Measurements from ENCODE around the gene HPCAL4. TPM values are rescaled to one million over a fixed set of nuclear protein-coding genes. Genes with fewer than 3 reads are reported as not detected.

HPCAL4 gene
- polyA plus RNA-seq, 3 donors from 2014 or later, result 0.04 to 0.13 TPM; not detected in 1

- H3K27ac Mint-ChIP-seq, result no peak overlapping the region
- H3K27me3 Mint-ChIP-seq (ENCODE audit: low read depth in 3 of 3), result peaks cover 5 to 9% (median 8%) of the 10 kb centered on the region in 3 donors
- H3K4me3 Mint-ChIP-seq, result no peak overlapping the region
- H3K9me3 Mint-ChIP-seq, result peaks cover 0 to 1% (median 0%) of the 10 kb centered on the region in 6 donors
- H3K4me1 Mint-ChIP-seq, result peaks cover 5% of the 10 kb centered on the region in 2 donors
- DNase-seq, result no peak
- H3K36me3 Mint-ChIP-seq, result peaks cover 0 to 3% (median 0%) of the 10 kb centered on the region in 3 donors
Observed at GRCh38 chr1:39680751-39681150, 10.5 kb downstream of the HPCAL4 start.

- H3K4me3 Mint-ChIP-seq, result no peak overlapping the region
- H3K27ac Mint-ChIP-seq, result no peak overlapping the region
- peaks cover 5 to 8% (median 7%) of the 10 kb centered on the region in 3 donors for H3K27me3 Mint-ChIP-seq (ENCODE audit: low read depth in 3 of 3)
- H3K4me1 Mint-ChIP-seq, result peaks cover 3% of the 10 kb centered on the region in 2 donors
- H3K9me3 Mint-ChIP-seq, result peaks cover 0 to 1% (median 0%) of the 10 kb centered on the region in 6 donors
- no peak for DNase-seq
- peaks cover 0 to 3% (median 0%) of the 10 kb centered on the region in 3 donors for H3K36me3 Mint-ChIP-seq
Observed at GRCh38 chr1:39679821-39680220, 11.4 kb downstream of the HPCAL4 start.

- Mint-ChIP-seq H3K27ac (no peak overlapping the region), H3K36me3 (peaks cover 0 to 3% (median 0%) of the 10 kb centered on the region in 3 donors), H3K4me3 (no peak overlapping the region), H3K9me3 (peaks cover 0 to 1% (median 0%) of the 10 kb centered on the region in 6 donors), H3K27me3 (ENCODE audit: low read depth in 3 of 3) (peaks cover 7% of the 10 kb centered on the region in 3 donors), H3K4me1 (peaks cover 0 to 1% of the 10 kb centered on the region in 2 donors)
- DNase-seq, result no peak
Observed at GRCh38 chr1:39678889-39679288, 12.3 kb downstream of the HPCAL4 start.

- Mint-ChIP-seq H3K27me3 (ENCODE audit: low read depth in 3 of 3) (peaks cover 4 to 15% (median 7%) of the 10 kb centered on the region in 3 donors), H3K4me1 (no peaks in the 10 kb centered on the region)
Observed at GRCh38 chr1:39677645-39678044, 13.6 kb downstream of the HPCAL4 start.

GRCh38 chr1:39676948-39677548, 14.2 kb downstream of the HPCAL4 start:
- H3K9me3 Mint-ChIP-seq, result no peaks in the 10 kb centered on the region
- no peak for DNase-seq
- H3K36me3 Mint-ChIP-seq, result peaks cover 0 to 3% (median 0%) of the 10 kb centered on the region in 3 donors
- H3K27me3 Mint-ChIP-seq (ENCODE audit: low read depth in 3 of 3), result peaks cover 2 to 16% (median 5%) of the 10 kb centered on the region in 3 donors
- no peak overlapping the region for H3K4me3 Mint-ChIP-seq
- no peak overlapping the region for H3K27ac Mint-ChIP-seq
- peaks cover 0 to 2% of the 10 kb centered on the region in 2 donors for H3K4me1 Mint-ChIP-seq

More at GRCh38 chr1:39677645-39678044, 13.6 kb downstream of the HPCAL4 start:
- H3K9me3 Mint-ChIP-seq, result no peaks in the 10 kb centered on the region
- no peak overlapping the region for H3K27ac Mint-ChIP-seq
- no peak overlapping the region for H3K4me3 Mint-ChIP-seq
- no peak for DNase-seq
- peaks cover 0 to 3% (median 0%) of the 10 kb centered on the region in 3 donors for H3K36me3 Mint-ChIP-seq

GRCh38 chr1:39675220-39675619, 16.0 kb downstream of the HPCAL4 start:
- H3K27me3 Mint-ChIP-seq (ENCODE audit: low read depth in 3 of 3), result peaks cover 7 to 20% (median 8%) of the 10 kb centered on the region in 3 donors
- no peaks in the 10 kb centered on the region for H3K9me3 Mint-ChIP-seq
- no peak overlapping the region for H3K4me3 Mint-ChIP-seq
- H3K4me1 Mint-ChIP-seq, result peaks cover 0 to 2% of the 10 kb centered on the region in 2 donors
- no peak for DNase-seq
- no peak overlapping the region for H3K27ac Mint-ChIP-seq
- H3K36me3 Mint-ChIP-seq, result no peaks in the 10 kb centered on the region

GRCh38 chr1:39673215-39673614, 18.0 kb downstream of the HPCAL4 start:
- Mint-ChIP-seq H3K9me3 (no peaks in the 10 kb centered on the region), H3K4me3 (no peak overlapping the region), H3K36me3 (no peaks in the 10 kb centered on the region), H3K27ac (no peak overlapping the region), H3K4me1 (peaks cover 0 to 2% of the 10 kb centered on the region in 2 donors), H3K27me3 (ENCODE audit: low read depth in 3 of 3) (peaks cover 8 to 27% (median 11%) of the 10 kb centered on the region in 3 donors)
- DNase-seq, result no peak

- Mint-ChIP-seq H3K4me3 (peak overlapping the region; percentile 33 to 67 (median 61)), H3K27me3 (ENCODE audit: low read depth in 3 of 3) (peaks cover 9 to 28% (median 11%) of the 10 kb centered on the region in 3 donors), H3K27ac (no peak overlapping the region), H3K4me1 (peaks cover 0 to 2% of the 10 kb centered on the region in 2 donors), H3K36me3 (no peaks in the 10 kb centered on the region), H3K9me3 (no peaks in the 10 kb centered on the region)
- DNase-seq, result peak in 1 of 3 donors; percentile 17
Observed at GRCh38 chr1:39672551-39672947, 18.7 kb downstream of the HPCAL4 start.

- H3K27me3 Mint-ChIP-seq (ENCODE audit: low read depth in 3 of 3), result peaks cover 9 to 28% (median 11%) of the 10 kb centered on the region in 3 donors
- no peak within 1 kb of the TSS for H3K27ac Mint-ChIP-seq
- H3K4me1 Mint-ChIP-seq, result peaks cover 0 to 2% of the 10 kb centered on the region in 2 donors
Observed at GRCh38 chr1:39671793-39672550, 19.3 kb downstream of the HPCAL4 start, which contains the start of gene NT5C1A. NT5C1A (minus strand) TSS chr1:39672107; CDS start chr1:39672038, 69 bp downstream.

GRCh38 chr1:39671433-39671792, 19.8 kb downstream of the HPCAL4 start:
- H3K27me3 Mint-ChIP-seq (ENCODE audit: low read depth in 3 of 3), result peaks cover 9 to 28% (median 11%) of the 10 kb centered on the region in 3 donors
- DNase-seq, result no peak
- H3K9me3 Mint-ChIP-seq, result no peaks in the 10 kb centered on the region
- H3K27ac Mint-ChIP-seq, result no peak overlapping the region
- no peak overlapping the region for H3K4me3 Mint-ChIP-seq
- no peaks in the 10 kb centered on the region for H3K36me3 Mint-ChIP-seq
- peaks cover 0 to 2% of the 10 kb centered on the region in 2 donors for H3K4me1 Mint-ChIP-seq

More at GRCh38 chr1:39671793-39672550, 19.3 kb downstream of the HPCAL4 start, which contains the start of gene NT5C1A:
- H3K36me3 Mint-ChIP-seq, result no peaks in the 10 kb centered on the region
- peak in 2 of 3 donors; percentile 8 to 9 for DNase-seq
- H3K9me3 Mint-ChIP-seq, result no peaks in the 10 kb centered on the region
- H3K4me3 Mint-ChIP-seq, result peak within 1 kb of the TSS; percentile 33 to 67 (median 61)

- Mint-ChIP-seq H3K36me3 (no peaks in the 10 kb centered on the region), H3K4me3 (peak overlapping the region in 2 of 5 donors; percentile 18 to 20), H3K4me1 (peaks cover 0 to 2% of the 10 kb centered on the region in 2 donors), H3K27ac (no peak overlapping the region), H3K27me3 (ENCODE audit: low read depth in 3 of 3) (peaks cover 9 to 26% (median 11%) of the 10 kb centered on the region in 3 donors), H3K9me3 (no peaks in the 10 kb centered on the region)
- no peak for DNase-seq
Observed at GRCh38 chr1:39670689-39671088, 20.5 kb downstream of the HPCAL4 start.

- Mint-ChIP-seq H3K4me3 (no peak overlapping the region), H3K27ac (no peak overlapping the region), H3K9me3 (no peaks in the 10 kb centered on the region), H3K4me1 (peaks cover 0 to 2% of the 10 kb centered on the region in 2 donors), H3K27me3 (ENCODE audit: low read depth in 3 of 3) (peaks cover 7 to 25% (median 12%) of the 10 kb centered on the region in 3 donors), H3K36me3 (no peaks in the 10 kb centered on the region)
- DNase-seq, result no peak
Observed at GRCh38 chr1:39668894-39669293, 22.3 kb downstream of the HPCAL4 start.

GRCh38 chr1:39668111-39668510, 23.1 kb downstream of the HPCAL4 start:
- no peaks in the 10 kb centered on the region for H3K9me3 Mint-ChIP-seq
- peaks cover 0 to 2% of the 10 kb centered on the region in 2 donors for H3K4me1 Mint-ChIP-seq
- peaks cover 7 to 20% (median 12%) of the 10 kb centered on the region in 3 donors for H3K27me3 Mint-ChIP-seq (ENCODE audit: low read depth in 3 of 3)
- no peaks in the 10 kb centered on the region for H3K36me3 Mint-ChIP-seq
- H3K27ac Mint-ChIP-seq, result no peak overlapping the region
- DNase-seq, result no peak
- H3K4me3 Mint-ChIP-seq, result no peak overlapping the region

GRCh38 chr1:39666772-39667171, 24.5 kb downstream of the HPCAL4 start:
- Mint-ChIP-seq H3K36me3 (no peaks in the 10 kb centered on the region), H3K9me3 (no peaks in the 10 kb centered on the region), H3K4me3 (no peak overlapping the region), H3K4me1 (no peaks in the 10 kb centered on the region), H3K27ac (peak overlapping the region in 1 of 6 donors; percentile 2), H3K27me3 (ENCODE audit: low read depth in 3 of 3) (peaks cover 7 to 12% (median 12%) of the 10 kb centered on the region in 3 donors)
- DNase-seq, result no peak
